Gastrocnemius medialis (tissue), 4 donors: ENCODE data around the gene PTGDR2.

Experiments used
- CTCF ChIP-seq, 5 experiments: fragments of 450-650 bp in 3 of 5; fragments of 200-600 bp in 2 of 5; sonication (generic) in 2 of 5; IDR thresholded peaks in 4 of 5; conservative IDR thresholded peaks in 1 of 5; 1 replicate in 4 of 5; 2 replicates in 1 of 5; pipeline ENCODE4 v1.5.1; 2016 to 2019; ENCODE audit warnings: antibody characterized with exemption in 5 of 5, mild to moderate bottlenecking in 3 of 5, moderate library complexity in 3 of 5
- POLR2A ChIP-seq, 2 donors: fragments of 450-650 bp; IDR thresholded peaks; one replicate each; pipeline ENCODE4 v1.6.1; 2017; ENCODE audit warnings: antibody characterized with exemption in 2 of 2, mild to moderate bottlenecking in 2 of 2, moderate library complexity in 2 of 2

- TF ChIP-seq CTCF (IDR thresholded peaks at IDR 0.05 in 4 of 5, conservative IDR thresholded peaks at IDR 0.05 in 1 of 5) (no peak), POLR2A (IDR thresholded peaks at IDR 0.05) (no peak)
Measured at GRCh38 chr11:60844045-60844869, 11.5 kb downstream of the PTGDR2 start.
